Stimulated activated naive B cell treated with anti-CD40 and anti-IgM and Interleukin-4, amounts not matched to agents 10 μg/mL and 1 μg/mL and 100 μg/mL, for 72 hours (primary cell): ENCODE results near the gene CCDC187.
A peak's percentile ranks its signal among the peaks of the same experiment; 100 is the strongest.

ENCODE experiments used
- ATAC-seq, 2 donors: fragments of 150-1000 bp; cut with Tn5 transposase; replicated peaks; 2 replicates each; pipeline ENCODE4 v1.10.0; 2021; ENCODE audit warnings: moderate library complexity in 1 of 2
- DNase-seq: peaks from one replicate; pipeline ENCODE4 v3.0.0; 2021
- H3K27ac Mint-ChIP-seq: one replicate; pipeline ENCODE4 v1.8.0; 2022; ENCODE audit warnings: mild to moderate bottlenecking, mixed read lengths
- H3K27me3 Mint-ChIP-seq, 2 donors: one replicate each; pipeline ENCODE4 v1.8.0; 2022; ENCODE audit warnings: mixed read lengths in 2 of 2
- H3K36me3 Mint-ChIP-seq, 2 donors: one replicate each; pipeline ENCODE4 v1.8.0; 2022; ENCODE audit warnings: mixed read lengths in 2 of 2, mild to moderate bottlenecking in 1 of 2
- H3K4me1 Mint-ChIP-seq, 2 donors: one replicate each; pipeline ENCODE4 v1.8.0; 2022; ENCODE audit warnings: mixed read lengths in 2 of 2, mild to moderate bottlenecking in 1 of 2
- H3K4me3 Mint-ChIP-seq, 2 donors: one replicate each; pipeline ENCODE4 v1.8.0; 2022; ENCODE audit warnings: mild to moderate bottlenecking in 2 of 2, mixed read lengths in 2 of 2, moderate library complexity in 1 of 2
- H3K9me3 Mint-ChIP-seq, 2 donors: one replicate each; pipeline ENCODE4 v1.8.0; 2022; ENCODE audit warnings: mixed read lengths in 2 of 2, mild to moderate bottlenecking in 1 of 2

CCDC187 gene

GRCh38 chr9:136335296-136336155 is 31.6 kb upstream of the CCDC187 start:
- H3K27me3 Mint-ChIP-seq, result peaks cover 0 to 4% of the 10 kb centered on the region in 2 donors
- no peak for DNase-seq
- no peak for ATAC-seq
- H3K9me3 Mint-ChIP-seq, result no peaks in the 10 kb centered on the region
- no peak overlapping the region for H3K4me3 Mint-ChIP-seq
- no peak overlapping the region for H3K27ac Mint-ChIP-seq
- peaks cover 0 to 3% of the 10 kb centered on the region in 2 donors for H3K36me3 Mint-ChIP-seq
- peaks cover 0 to 3% of the 10 kb centered on the region in 2 donors for H3K4me1 Mint-ChIP-seq

- DNase-seq (no peak), ATAC-seq (no peak)
- peaks cover 0 to 7% of the 10 kb centered on the region in 2 donors for H3K4me1 Mint-ChIP-seq
- H3K27me3 Mint-ChIP-seq, result peaks cover 0 to 9% of the 10 kb centered on the region in 2 donors
- H3K9me3 Mint-ChIP-seq, result no peaks in the 10 kb centered on the region
- no peak overlapping the region for H3K27ac Mint-ChIP-seq
- H3K36me3 Mint-ChIP-seq, result no peaks in the 10 kb centered on the region
- H3K4me3 Mint-ChIP-seq, result no peak overlapping the region
These were observed 30.6 kb upstream of the CCDC187 start for GRCh38 chr9:136334541-136334940.

GRCh38 chr9:136333486-136333885 is 29.6 kb upstream of the CCDC187 start:
- ATAC-seq (no peak), DNase-seq (no peak)
- Mint-ChIP-seq H3K4me3 (no peak overlapping the region), H3K27ac (no peak overlapping the region), H3K4me1 (peaks cover 3 to 17% of the 10 kb centered on the region in 2 donors), H3K9me3 (no peaks in the 10 kb centered on the region), H3K36me3 (no peaks in the 10 kb centered on the region), H3K27me3 (peaks cover 4 to 20% of the 10 kb centered on the region in 2 donors)

GRCh38 chr9:136333045-136333444 is 29.2 kb upstream of the CCDC187 start:
- H3K4me3 Mint-ChIP-seq, result no peak overlapping the region
- ATAC-seq, result no peak

GRCh38 chr9:136332482-136332983 is 28.6 kb upstream of the CCDC187 start:
- H3K36me3 Mint-ChIP-seq, result no peaks in the 10 kb centered on the region
- no peak overlapping the region for H3K27ac Mint-ChIP-seq
- DNase-seq, result no peak
- H3K27me3 Mint-ChIP-seq, result peaks cover 4 to 20% of the 10 kb centered on the region in 2 donors
- no peaks in the 10 kb centered on the region for H3K9me3 Mint-ChIP-seq
- no peak overlapping the region for H3K4me3 Mint-ChIP-seq
- no peak for ATAC-seq
- peaks cover 3 to 20% of the 10 kb centered on the region in 2 donors for H3K4me1 Mint-ChIP-seq

More at GRCh38 chr9:136333045-136333444, 29.2 kb upstream of the CCDC187 start:
- Mint-ChIP-seq H3K4me1 (peaks cover 3 to 20% of the 10 kb centered on the region in 2 donors), H3K27ac (no peak overlapping the region), H3K27me3 (peaks cover 4 to 20% of the 10 kb centered on the region in 2 donors), H3K36me3 (no peaks in the 10 kb centered on the region), H3K9me3 (no peaks in the 10 kb centered on the region)
- DNase-seq, result no peak

- Mint-ChIP-seq H3K36me3 (no peaks in the 10 kb centered on the region), H3K9me3 (no peaks in the 10 kb centered on the region), H3K27me3 (peaks cover 5 to 20% of the 10 kb centered on the region in 2 donors), H3K4me3 (no peak overlapping the region), H3K4me1 (peaks cover 4 to 21% of the 10 kb centered on the region in 2 donors), H3K27ac (no peak overlapping the region)
- ATAC-seq (no peak), DNase-seq (no peak)
These were observed 27.9 kb upstream of the CCDC187 start for GRCh38 chr9:136331556-136332481.

GRCh38 chr9:136331030-136331429 is 27.1 kb upstream of the CCDC187 start:
- Mint-ChIP-seq H3K36me3 (no peaks in the 10 kb centered on the region), H3K9me3 (no peaks in the 10 kb centered on the region), H3K4me3 (no peak overlapping the region), H3K27me3 (peaks cover 7 to 20% of the 10 kb centered on the region in 2 donors), H3K4me1 (peaks cover 7 to 28% of the 10 kb centered on the region in 2 donors), H3K27ac (no peak overlapping the region)
- DNase-seq (no peak), ATAC-seq (no peak)

GRCh38 chr9:136330406-136330990 is 26.6 kb upstream of the CCDC187 start:
- peaks cover 7 to 28% of the 10 kb centered on the region in 2 donors for H3K4me1 Mint-ChIP-seq
- H3K9me3 Mint-ChIP-seq, result no peaks in the 10 kb centered on the region
- ATAC-seq, result no peak
- no peaks in the 10 kb centered on the region for H3K36me3 Mint-ChIP-seq
- DNase-seq, result no peak
- peaks cover 7 to 20% of the 10 kb centered on the region in 2 donors for H3K27me3 Mint-ChIP-seq
- H3K4me3 Mint-ChIP-seq, result no peak overlapping the region
- H3K27ac Mint-ChIP-seq, result no peak overlapping the region

GRCh38 chr9:136329636-136330405 is 25.9 kb upstream of the CCDC187 start:
- H3K27ac Mint-ChIP-seq, result no peak overlapping the region
- no peaks in the 10 kb centered on the region for H3K36me3 Mint-ChIP-seq
- H3K4me1 Mint-ChIP-seq, result peaks cover 7 to 28% of the 10 kb centered on the region in 2 donors
- DNase-seq (no peak), ATAC-seq (no peak)
- no peak overlapping the region for H3K4me3 Mint-ChIP-seq
- peaks cover 7 to 20% of the 10 kb centered on the region in 2 donors for H3K27me3 Mint-ChIP-seq
- no peaks in the 10 kb centered on the region for H3K9me3 Mint-ChIP-seq

GRCh38 chr9:136329211-136329627 is 25.3 kb upstream of the CCDC187 start:
- H3K27ac Mint-ChIP-seq, result no peak overlapping the region
- H3K27me3 Mint-ChIP-seq, result peaks cover 7 to 20% of the 10 kb centered on the region in 2 donors
- H3K36me3 Mint-ChIP-seq, result no peaks in the 10 kb centered on the region
- no peaks in the 10 kb centered on the region for H3K9me3 Mint-ChIP-seq
- peaks cover 7 to 28% of the 10 kb centered on the region in 2 donors for H3K4me1 Mint-ChIP-seq
- DNase-seq (no peak), ATAC-seq (no peak)
- no peak overlapping the region for H3K4me3 Mint-ChIP-seq

- ATAC-seq (peak; percentile 25 to 45), DNase-seq (no peak)
- Mint-ChIP-seq H3K36me3 (no peaks in the 10 kb centered on the region), H3K4me3 (peak overlapping the region; percentile 52 to 54), H3K27ac (peak overlapping the region; percentile 4), H3K27me3 (peaks cover 7 to 20% of the 10 kb centered on the region in 2 donors), H3K4me1 (peaks cover 7 to 31% of the 10 kb centered on the region in 2 donors), H3K9me3 (no peaks in the 10 kb centered on the region)
These were observed 24.7 kb upstream of the CCDC187 start for GRCh38 chr9:136328622-136329041.

- H3K27me3 Mint-ChIP-seq, result peaks cover 7 to 20% of the 10 kb centered on the region in 2 donors
- H3K9me3 Mint-ChIP-seq, result no peaks in the 10 kb centered on the region
- DNase-seq (no peak), ATAC-seq (peak; percentile 30 to 37)
- no peak overlapping the region for H3K27ac Mint-ChIP-seq
- H3K4me3 Mint-ChIP-seq, result peak overlapping the region; percentile 52 to 54
- no peaks in the 10 kb centered on the region for H3K36me3 Mint-ChIP-seq
- H3K4me1 Mint-ChIP-seq, result peaks cover 7 to 35% of the 10 kb centered on the region in 2 donors
These were observed 24.2 kb upstream of the CCDC187 start for GRCh38 chr9:136328011-136328621.
